ENCODE data around the gene ARHGAP15. TPM values are rescaled to one million over a fixed set of nuclear protein-coding genes. Genes with fewer than 3 reads are reported as not detected.

Gene ARHGAP15
- total and polyA plus RNA-seq, 2 experiments from 2014 or later, result 0.26 TPM; not detected in 1

DNA sequence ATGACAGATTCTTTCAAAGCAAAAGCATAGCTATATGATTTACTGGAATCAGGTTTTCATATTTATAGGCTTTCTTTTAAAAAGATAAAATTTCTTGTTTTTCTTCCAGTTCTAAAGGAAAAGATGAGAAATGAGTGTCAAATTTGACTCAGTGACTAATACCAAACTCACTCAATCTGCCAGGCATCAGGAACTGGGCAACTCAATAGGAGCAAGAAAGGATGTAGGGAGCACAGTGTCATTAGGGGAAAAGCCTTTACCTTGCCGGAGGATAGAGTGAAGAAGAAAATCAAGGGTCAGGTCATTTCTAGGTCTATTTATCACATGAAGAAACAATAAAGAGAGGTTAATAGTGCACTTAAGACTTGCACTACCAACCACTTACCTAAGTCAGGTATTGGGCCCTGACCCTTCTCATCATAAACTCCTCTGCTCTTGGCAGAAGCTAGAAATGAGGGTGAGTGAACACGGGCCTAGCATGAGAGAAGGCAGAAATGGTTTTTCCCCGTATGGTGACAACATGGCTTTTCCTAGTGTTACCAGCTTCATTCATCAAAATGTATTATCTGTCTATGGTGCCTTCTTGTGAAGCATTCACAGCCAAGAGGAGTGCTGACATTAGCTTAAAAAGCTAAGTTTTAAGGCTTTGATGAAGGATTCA is 151.0 kb downstream of the ARHGAP15 start (continued):
- TF ChIP-seq, protein P1, sequence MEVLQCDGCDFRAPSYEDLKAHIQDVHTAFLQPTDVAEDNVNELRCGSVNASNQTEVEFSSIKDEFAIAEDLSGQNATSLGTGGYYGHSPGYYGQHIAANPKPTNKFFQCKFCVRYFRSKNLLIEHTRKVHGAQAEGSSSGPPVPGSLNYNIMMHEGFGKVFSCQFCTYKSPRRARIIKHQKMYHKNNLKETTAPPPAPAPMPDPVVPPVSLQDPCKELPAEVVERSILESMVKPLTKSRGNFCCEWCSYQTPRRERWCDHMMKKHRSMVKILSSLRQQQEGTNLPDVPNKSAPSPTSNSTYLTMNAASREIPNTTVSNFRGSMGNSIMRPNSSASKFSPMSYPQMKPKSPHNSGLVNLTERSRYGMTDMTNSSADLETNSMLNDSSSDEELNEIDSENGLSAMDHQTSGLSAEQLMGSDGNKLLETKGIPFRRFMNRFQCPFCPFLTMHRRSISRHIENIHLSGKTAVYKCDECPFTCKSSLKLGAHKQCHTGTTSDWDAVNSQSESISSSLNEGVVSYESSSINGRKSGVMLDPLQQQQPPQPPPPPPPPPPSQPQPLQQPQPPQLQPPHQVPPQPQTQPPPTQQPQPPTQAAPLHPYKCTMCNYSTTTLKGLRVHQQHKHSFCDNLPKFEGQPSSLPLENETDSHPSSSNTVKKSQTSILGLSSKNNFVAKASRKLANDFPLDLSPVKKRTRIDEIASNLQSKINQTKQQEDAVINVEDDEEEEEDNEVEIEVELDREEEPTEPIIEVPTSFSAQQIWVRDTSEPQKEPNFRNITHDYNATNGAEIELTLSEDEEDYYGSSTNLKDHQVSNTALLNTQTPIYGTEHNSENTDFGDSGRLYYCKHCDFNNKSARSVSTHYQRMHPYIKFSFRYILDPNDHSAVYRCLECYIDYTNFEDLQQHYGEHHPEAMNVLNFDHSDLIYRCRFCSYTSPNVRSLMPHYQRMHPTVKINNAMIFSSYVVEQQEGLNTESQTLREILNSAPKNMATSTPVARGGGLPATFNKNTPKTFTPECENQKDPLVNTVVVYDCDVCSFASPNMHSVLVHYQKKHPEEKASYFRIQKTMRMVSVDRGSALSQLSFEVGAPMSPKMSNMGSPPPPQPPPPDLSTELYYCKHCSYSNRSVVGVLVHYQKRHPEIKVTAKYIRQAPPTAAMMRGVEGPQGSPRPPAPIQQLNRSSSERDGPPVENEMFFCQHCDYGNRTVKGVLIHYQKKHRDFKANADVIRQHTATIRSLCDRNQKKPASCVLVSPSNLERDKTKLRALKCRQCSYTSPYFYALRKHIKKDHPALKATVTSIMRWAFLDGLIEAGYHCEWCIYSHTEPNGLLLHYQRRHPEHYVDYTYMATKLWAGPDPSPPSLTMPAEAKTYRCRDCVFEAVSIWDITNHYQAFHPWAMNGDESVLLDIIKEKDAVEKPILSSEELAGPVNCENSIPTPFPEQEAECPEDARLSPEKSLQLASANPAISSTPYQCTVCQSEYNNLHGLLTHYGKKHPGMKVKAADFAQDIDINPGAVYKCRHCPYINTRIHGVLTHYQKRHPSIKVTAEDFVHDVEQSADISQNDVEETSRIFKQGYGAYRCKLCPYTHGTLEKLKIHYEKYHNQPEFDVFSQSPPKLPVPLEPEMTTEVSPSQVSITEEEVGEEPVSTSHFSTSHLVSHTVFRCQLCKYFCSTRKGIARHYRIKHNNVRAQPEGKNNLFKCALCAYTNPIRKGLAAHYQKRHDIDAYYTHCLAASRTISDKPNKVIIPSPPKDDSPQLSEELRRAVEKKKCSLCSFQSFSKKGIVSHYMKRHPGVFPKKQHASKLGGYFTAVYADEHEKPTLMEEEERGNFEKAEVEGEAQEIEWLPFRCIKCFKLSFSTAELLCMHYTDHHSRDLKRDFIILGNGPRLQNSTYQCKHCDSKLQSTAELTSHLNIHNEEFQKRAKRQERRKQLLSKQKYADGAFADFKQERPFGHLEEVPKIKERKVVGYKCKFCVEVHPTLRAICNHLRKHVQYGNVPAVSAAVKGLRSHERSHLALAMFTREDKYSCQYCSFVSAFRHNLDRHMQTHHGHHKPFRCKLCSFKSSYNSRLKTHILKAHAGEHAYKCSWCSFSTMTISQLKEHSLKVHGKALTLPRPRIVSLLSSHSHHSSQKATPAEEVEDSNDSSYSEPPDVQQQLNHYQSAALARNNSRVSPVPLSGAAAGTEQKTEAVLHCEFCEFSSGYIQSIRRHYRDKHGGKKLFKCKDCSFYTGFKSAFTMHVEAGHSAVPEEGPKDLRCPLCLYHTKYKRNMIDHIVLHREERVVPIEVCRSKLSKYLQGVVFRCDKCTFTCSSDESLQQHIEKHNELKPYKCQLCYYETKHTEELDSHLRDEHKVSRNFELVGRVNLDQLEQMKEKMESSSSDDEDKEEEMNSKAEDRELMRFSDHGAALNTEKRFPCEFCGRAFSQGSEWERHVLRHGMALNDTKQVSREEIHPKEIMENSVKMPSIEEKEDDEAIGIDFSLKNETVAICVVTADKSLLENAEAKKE (CRISPR knock-in tag; IDR thresholded peaks at IDR 0.05), result no peak
- TF ChIP-seq, protein P2, sequence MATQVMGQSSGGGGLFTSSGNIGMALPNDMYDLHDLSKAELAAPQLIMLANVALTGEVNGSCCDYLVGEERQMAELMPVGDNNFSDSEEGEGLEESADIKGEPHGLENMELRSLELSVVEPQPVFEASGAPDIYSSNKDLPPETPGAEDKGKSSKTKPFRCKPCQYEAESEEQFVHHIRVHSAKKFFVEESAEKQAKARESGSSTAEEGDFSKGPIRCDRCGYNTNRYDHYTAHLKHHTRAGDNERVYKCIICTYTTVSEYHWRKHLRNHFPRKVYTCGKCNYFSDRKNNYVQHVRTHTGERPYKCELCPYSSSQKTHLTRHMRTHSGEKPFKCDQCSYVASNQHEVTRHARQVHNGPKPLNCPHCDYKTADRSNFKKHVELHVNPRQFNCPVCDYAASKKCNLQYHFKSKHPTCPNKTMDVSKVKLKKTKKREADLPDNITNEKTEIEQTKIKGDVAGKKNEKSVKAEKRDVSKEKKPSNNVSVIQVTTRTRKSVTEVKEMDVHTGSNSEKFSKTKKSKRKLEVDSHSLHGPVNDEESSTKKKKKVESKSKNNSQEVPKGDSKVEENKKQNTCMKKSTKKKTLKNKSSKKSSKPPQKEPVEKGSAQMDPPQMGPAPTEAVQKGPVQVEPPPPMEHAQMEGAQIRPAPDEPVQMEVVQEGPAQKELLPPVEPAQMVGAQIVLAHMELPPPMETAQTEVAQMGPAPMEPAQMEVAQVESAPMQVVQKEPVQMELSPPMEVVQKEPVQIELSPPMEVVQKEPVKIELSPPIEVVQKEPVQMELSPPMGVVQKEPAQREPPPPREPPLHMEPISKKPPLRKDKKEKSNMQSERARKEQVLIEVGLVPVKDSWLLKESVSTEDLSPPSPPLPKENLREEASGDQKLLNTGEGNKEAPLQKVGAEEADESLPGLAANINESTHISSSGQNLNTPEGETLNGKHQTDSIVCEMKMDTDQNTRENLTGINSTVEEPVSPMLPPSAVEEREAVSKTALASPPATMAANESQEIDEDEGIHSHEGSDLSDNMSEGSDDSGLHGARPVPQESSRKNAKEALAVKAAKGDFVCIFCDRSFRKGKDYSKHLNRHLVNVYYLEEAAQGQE (IDR thresholded peaks at IDR 0.05; ENCODE audit: unreplicated experiment), result no peak
- no peak for TF ChIP-seq EZH2phosphoT487 (IDR thresholded peaks at IDR 0.05; ENCODE audit: unreplicated experiment)

DNA sequence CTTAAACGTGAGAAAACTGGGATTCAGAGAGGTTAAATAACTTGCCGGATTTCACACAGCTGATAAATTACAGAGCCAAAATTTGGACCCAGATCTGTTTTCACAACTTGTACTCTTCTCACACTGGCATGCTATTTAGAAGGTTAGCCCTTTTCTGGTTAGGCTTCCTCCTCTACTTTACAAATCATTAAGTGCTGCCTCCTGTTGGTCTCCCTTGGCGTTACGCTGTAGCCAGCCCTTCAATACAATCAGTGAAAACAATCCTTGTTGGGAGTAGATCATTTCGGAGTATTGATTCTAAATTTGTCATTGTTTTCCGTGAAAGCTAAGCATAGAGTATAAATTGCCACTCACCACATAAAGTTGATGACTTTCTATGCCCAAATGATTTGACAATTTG is 153.5 kb downstream of the ARHGAP15 start:
- peak; percentile 77 for DNase-seq (ENCODE audit: low spot score)
- H3K36me3 Mint-ChIP-seq (ENCODE audit: low read depth), result no peaks in the 10 kb centered on the region

More for the DNA sequence above, 153.5 kb downstream of the ARHGAP15 start:
- H3K9me3 Mint-ChIP-seq, result no peaks in the 10 kb centered on the region
- H3K27ac Mint-ChIP-seq, result no peak overlapping the region
- H3K27me3 Mint-ChIP-seq (ENCODE audit: insufficient read depth, low read depth, poor library complexity), result no peaks in the 10 kb centered on the region
- no peak overlapping the region for H3K27ac ChIP-seq (ENCODE audit: low read depth)
- ATAC-seq, result peak; percentile 59; the same call in 2 of the 3 replicates
- TF ChIP-seq EZH2 (IDR thresholded peaks at IDR 0.05; ENCODE audit: low read depth, unreplicated experiment), result no peak
- TF ChIP-seq, protein P3, sequence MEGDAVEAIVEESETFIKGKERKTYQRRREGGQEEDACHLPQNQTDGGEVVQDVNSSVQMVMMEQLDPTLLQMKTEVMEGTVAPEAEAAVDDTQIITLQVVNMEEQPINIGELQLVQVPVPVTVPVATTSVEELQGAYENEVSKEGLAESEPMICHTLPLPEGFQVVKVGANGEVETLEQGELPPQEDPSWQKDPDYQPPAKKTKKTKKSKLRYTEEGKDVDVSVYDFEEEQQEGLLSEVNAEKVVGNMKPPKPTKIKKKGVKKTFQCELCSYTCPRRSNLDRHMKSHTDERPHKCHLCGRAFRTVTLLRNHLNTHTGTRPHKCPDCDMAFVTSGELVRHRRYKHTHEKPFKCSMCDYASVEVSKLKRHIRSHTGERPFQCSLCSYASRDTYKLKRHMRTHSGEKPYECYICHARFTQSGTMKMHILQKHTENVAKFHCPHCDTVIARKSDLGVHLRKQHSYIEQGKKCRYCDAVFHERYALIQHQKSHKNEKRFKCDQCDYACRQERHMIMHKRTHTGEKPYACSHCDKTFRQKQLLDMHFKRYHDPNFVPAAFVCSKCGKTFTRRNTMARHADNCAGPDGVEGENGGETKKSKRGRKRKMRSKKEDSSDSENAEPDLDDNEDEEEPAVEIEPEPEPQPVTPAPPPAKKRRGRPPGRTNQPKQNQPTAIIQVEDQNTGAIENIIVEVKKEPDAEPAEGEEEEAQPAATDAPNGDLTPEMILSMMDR (conservative IDR thresholded peaks at IDR 0.05; ENCODE audit: low read depth in 2 of 2), result peak; percentile 74 to 75
- H3K4me3 ChIP-seq, result no peak overlapping the region
- H3K27me3 ChIP-seq (ENCODE audit: insufficient read depth), result no peaks in the 10 kb centered on the region
- H3K36me3 ChIP-seq (ENCODE audit: insufficient read depth), result no peaks in the 10 kb centered on the region
- no peaks in the 10 kb centered on the region for H3K4me1 ChIP-seq (ENCODE audit: insufficient read depth)
- no peak overlapping the region for H3K4me3 Mint-ChIP-seq
- no peaks in the 10 kb centered on the region for H3K79me2 ChIP-seq (replicated peaks; ENCODE audit: insufficient read depth)
- no peaks in the 10 kb centered on the region for H3K9me2 ChIP-seq (ENCODE audit: insufficient read depth)
- no peak overlapping the region for H2AFZ ChIP-seq
- no peaks in the 10 kb centered on the region for H4K20me1 ChIP-seq (replicated peaks; ENCODE audit: insufficient read depth)
- H3F3A ChIP-seq (replicated peaks; ENCODE audit: low read depth), result no peaks in the 10 kb centered on the region
- H3K4me2 ChIP-seq, result no peak overlapping the region
- H3K4me1 Mint-ChIP-seq, result no peaks in the 10 kb centered on the region; the same call in 2 of the 3 replicates

Measured in GM23338 (cell line).